Measurements from ENCODE around the gene MGRN1.

MGRN1 gene

DNA sequence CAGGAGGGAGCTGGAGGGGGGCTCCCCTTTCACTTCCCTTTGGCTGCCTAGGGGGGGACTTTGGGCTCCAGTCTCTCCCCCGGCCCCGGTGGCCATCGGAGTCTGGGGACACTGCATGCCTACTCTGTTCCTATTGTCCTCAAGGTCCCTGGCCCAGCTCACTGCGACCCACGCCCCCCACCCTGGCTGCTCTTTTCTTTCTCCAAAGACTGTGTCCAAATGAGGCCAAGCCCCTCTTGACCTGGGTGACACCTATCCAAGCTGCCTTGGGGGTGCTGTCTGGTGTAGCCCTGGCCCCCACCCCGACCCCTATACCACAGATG lies 22.8 kb upstream of the MGRN1 start:
- no peak for TF ChIP-seq POLR2AphosphoS5 (IDR thresholded peaks at IDR 0.05; ENCODE audit: low read depth, low read length)
- TF ChIP-seq SPI1 (IDR thresholded peaks at IDR 0.05; ENCODE audit: low read depth, low read length): no peak
- no peak for TF ChIP-seq POLR2A (IDR thresholded peaks at IDR 0.05; ENCODE audit: low read depth, low read length)
- no peak for TF ChIP-seq POU2F2 (IDR thresholded peaks at IDR 0.05; ENCODE audit: low read depth, low read length)
- no peak for TF ChIP-seq PAX5 (IDR thresholded peaks at IDR 0.05; ENCODE audit: insufficient read depth, low read length, severe bottlenecking)
- no peak for TF ChIP-seq TAF1 (IDR thresholded peaks at IDR 0.05; ENCODE audit: low read depth, low read length)
- FAIRE-seq (no peak), DNase-seq (ENCODE audit: insufficient read length, low spot score) (no peak)

DNA sequence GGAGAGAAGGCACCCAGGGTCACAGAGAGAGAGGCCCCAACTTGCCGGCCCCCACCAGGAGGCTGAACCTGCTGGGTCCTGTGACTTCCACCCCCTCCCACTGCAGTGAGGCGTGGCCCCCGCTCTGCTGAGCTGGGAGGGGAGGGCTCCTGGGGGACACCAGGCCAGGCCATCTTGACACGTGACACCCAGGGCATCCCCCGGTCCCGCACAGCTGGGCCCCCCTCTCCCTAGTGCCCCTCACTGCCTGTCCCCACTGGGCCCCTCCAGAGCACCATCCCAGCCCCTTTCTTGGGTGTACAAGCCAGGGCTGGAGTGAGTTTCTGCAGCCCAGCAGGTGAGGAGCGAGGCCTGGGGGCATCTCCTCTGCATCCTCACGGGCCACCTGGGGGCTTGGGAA lies 22.3 kb upstream of the MGRN1 start:
- FAIRE-seq (no peak), DNase-seq (ENCODE audit: insufficient read length, low spot score) (no peak)
- TF ChIP-seq PAX5 (IDR thresholded peaks at IDR 0.05; ENCODE audit: insufficient read depth, low read length, severe bottlenecking): no peak

DNA sequence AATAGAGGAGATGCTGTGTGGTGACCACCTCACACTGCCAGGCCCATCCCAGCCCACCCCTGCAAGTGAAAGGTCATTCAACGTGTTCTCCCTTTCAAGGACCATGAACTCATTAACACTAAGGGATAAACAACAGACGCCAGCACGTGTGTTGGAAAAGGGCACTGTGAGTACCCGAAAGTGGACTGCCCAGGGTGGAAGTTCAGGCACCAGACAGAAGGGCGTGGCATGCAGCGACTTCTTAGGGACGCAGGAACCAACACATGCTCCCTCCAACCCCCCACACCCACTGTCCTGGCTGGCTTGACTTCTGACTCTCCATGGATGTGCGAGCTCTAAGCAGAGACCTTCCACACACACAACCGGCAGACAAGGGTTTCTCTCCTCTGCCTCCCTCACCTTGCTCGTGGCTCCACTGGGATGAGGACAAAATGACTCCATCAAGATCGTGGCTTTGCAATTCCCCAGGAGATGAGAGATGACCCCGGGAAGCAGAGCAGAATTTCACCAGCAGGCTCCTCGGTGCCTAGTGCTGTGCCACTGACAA lies 20.9 kb upstream of the MGRN1 start:
- FAIRE-seq: no peak
- no peak for DNase-seq (ENCODE audit: insufficient read length, low spot score)
- TF ChIP-seq SPI1 (IDR thresholded peaks at IDR 0.05; ENCODE audit: low read depth, low read length) (no peak), TAF1 (IDR thresholded peaks at IDR 0.05; ENCODE audit: low read depth, low read length) (no peak), POLR2AphosphoS5 (IDR thresholded peaks at IDR 0.05; ENCODE audit: low read depth, low read length) (no peak), POLR2A (IDR thresholded peaks at IDR 0.05; ENCODE audit: low read depth, low read length) (no peak), PAX5 (IDR thresholded peaks at IDR 0.05; ENCODE audit: insufficient read depth, low read length, severe bottlenecking) (no peak), POU2F2 (IDR thresholded peaks at IDR 0.05; ENCODE audit: low read depth, low read length) (no peak)

DNA sequence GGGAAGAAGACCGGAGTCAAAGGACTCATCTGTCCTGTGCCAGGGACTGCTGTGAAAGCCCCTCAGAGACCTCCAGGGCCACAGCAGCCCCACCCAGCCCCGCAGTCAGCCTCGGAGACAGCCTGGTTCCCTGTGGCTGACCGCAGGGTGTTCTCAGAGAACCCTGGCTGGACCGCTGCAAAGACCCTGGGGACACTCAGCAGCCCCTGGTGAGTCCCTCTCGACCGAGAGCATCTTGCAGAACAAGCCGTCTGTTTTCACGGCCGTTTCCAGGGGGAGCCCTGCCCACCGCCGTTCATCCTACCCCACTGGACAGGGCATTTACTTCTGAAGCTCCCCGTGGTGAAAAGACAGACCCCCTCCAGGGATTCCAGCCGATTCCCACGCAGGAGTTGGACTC lies 20.2 kb upstream of the MGRN1 start:
- TF ChIP-seq SPI1 (IDR thresholded peaks at IDR 0.05; ENCODE audit: low read depth, low read length) (no peak), PAX5 (IDR thresholded peaks at IDR 0.05; ENCODE audit: insufficient read depth, low read length, severe bottlenecking) (no peak), POLR2A (IDR thresholded peaks at IDR 0.05; ENCODE audit: low read depth, low read length) (no peak; the same call in 1 of the 2 replicates), POU2F2 (IDR thresholded peaks at IDR 0.05; ENCODE audit: low read depth, low read length) (no peak), POLR2AphosphoS5 (IDR thresholded peaks at IDR 0.05; ENCODE audit: low read depth, low read length) (no peak), TAF1 (IDR thresholded peaks at IDR 0.05; ENCODE audit: low read depth, low read length) (no peak)
- DNase-seq (ENCODE audit: insufficient read length, low spot score): no peak
- no peak for FAIRE-seq

DNA sequence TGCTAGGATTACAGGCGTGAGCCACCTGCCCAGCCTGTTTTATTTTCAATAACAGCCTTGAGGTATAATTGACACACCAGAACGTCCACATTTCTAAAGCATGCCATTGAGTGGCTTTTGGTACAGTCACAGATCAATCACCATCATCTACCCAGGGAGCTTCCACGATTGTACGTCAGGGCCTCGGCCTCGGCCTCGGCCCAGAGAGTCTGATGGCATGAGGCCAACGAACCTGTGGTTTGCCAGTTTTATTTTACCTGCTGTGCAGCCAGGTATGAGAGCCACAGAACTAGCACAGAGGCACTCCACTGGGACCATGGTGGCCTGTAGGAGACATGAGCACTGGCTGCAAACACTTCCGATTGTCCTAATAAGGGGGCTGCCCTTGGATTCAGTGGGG lies 18.3 kb upstream of the MGRN1 start:
- TF ChIP-seq SPI1 (IDR thresholded peaks at IDR 0.05; ENCODE audit: low read depth, low read length): no peak
- TF ChIP-seq POLR2AphosphoS5 (IDR thresholded peaks at IDR 0.05; ENCODE audit: low read depth, low read length): no peak
- no peak for TF ChIP-seq PAX5 (IDR thresholded peaks at IDR 0.05; ENCODE audit: insufficient read depth, low read length, severe bottlenecking)
- no peak for TF ChIP-seq POU2F2 (IDR thresholded peaks at IDR 0.05; ENCODE audit: low read depth, low read length)
- no peak for TF ChIP-seq POLR2A (IDR thresholded peaks at IDR 0.05; ENCODE audit: low read depth, low read length)
- no peak for TF ChIP-seq TAF1 (IDR thresholded peaks at IDR 0.05; ENCODE audit: low read depth, low read length)
- FAIRE-seq: no peak
- DNase-seq (ENCODE audit: insufficient read length, low spot score): no peak

DNA sequence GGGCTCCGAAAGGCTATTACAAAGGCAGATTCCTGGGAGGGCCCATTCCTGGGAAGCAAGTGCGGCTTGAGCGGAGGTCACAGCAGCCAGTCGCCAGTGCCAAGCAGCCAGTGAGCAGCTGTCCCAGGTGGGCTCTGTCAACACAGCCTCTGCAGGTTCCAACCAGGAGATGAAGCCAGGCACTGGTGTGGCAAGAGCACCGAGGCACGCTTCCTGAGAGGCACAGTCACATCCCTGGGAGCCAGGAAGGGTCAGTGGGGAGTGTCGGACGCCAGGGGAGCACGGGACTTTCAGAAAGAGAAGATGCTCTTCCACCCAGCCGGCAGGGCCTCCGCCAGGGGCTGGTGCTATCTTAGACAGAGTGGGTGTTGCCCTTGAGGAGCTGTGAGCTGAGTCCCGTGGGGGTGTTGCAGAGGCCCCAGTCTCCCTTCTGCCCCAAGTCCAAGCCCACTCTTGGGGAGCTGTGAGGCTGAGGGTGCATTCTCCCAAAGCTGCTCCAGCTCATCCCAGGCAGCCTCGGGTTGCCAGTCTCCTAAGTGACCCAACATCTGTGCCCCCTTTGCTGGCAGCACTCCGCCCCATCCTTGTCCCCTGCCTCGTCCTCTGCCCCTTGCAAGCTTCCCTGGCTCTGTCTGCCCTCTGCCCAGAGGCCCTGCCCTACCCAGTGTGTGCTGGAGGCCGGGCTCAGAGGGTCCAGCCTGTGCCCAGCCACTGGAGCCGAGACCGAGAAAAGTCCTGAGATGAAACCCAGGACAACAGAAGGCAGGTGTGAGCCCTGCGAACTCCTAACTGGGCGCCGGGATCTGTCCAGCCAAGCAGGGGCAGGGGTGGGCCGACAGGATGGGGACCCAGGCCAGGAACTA lies 16.6 kb upstream of the MGRN1 start:
- FAIRE-seq (no peak), DNase-seq (ENCODE audit: insufficient read length, low spot score) (no peak)
- peak; percentile 44; the same call in 1 of the 2 replicates for TF ChIP-seq POLR2A (IDR thresholded peaks at IDR 0.05; ENCODE audit: low read depth, low read length)
- no peak for TF ChIP-seq TAF1 (IDR thresholded peaks at IDR 0.05; ENCODE audit: low read depth, low read length)
- peak; percentile 49; the same call in 1 of the 2 replicates for TF ChIP-seq POLR2AphosphoS5 (IDR thresholded peaks at IDR 0.05; ENCODE audit: low read depth, low read length)

DNA sequence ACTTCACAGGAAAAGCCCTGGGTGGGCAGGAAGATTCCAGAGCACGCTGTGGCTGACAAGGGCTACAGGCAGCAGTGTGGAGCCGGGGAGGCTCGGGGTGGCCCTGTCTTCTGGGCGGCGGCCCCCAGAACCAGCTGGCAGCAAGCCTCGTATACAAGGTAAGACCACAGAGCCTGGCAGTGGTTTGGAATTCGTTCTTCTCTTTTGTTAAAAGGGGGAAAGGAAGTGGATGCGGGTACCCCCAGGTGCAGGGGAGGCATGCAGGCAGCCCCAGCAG lies 16.0 kb upstream of the MGRN1 start:
- TF ChIP-seq POLR2AphosphoS5 (IDR thresholded peaks at IDR 0.05; ENCODE audit: low read depth, low read length) (no peak), PAX5 (IDR thresholded peaks at IDR 0.05; ENCODE audit: insufficient read depth, low read length, severe bottlenecking) (no peak), TAF1 (IDR thresholded peaks at IDR 0.05; ENCODE audit: low read depth, low read length) (no peak), POLR2A (IDR thresholded peaks at IDR 0.05; ENCODE audit: low read depth, low read length) (no peak), SPI1 (IDR thresholded peaks at IDR 0.05; ENCODE audit: low read depth, low read length) (no peak), POU2F2 (IDR thresholded peaks at IDR 0.05; ENCODE audit: low read depth, low read length) (no peak)
- FAIRE-seq: no peak
- DNase-seq (ENCODE audit: insufficient read length, low spot score): no peak

DNA sequence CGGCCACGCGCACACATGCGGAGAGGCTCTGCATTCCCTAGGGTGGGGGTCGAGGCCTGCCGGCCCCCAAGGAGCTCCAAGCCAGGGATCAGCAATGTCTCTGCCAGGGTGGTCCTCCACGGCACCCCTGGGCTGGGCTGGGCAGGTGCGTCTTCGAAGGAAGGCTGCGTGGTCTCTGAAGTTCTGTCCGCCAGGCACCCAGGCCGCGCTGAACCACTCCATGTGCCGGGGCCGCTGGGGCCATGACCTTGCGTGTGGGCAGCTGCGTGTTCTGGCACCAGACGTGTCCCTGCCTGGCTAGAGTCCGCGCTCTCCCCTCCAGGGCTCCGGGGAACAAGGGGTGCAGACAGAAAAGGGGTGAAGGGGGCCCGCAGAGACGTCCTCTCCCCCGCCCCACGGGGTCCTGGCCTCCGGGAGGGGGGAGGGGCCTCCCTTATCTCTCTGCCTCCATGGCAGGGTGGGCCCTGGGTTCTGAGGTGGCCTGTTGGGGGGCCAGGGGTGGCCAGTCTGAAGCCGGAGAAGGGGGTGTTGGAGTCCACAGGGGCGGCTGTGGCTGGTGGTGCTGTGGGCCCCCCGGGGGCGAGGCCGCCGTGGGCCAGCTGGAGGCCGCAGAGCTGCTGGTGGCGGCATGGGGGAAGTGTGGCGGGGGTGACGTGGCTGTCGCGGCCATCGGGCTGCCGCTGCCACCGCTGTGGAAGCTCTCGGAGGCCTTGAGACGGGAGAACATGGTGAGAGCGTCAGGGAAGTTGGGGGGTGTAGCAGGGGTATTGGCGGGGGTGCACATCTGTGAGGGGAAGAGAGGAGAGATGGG lies 15.2 kb upstream of the MGRN1 start:
- TF ChIP-seq POLR2AphosphoS5 (IDR thresholded peaks at IDR 0.05; ENCODE audit: low read depth, low read length) (0 out of 2 replicates have a peak, but pooled peaks have one; percentile 28), PAX5 (IDR thresholded peaks at IDR 0.05; ENCODE audit: insufficient read depth, low read length, severe bottlenecking) (no peak), TAF1 (IDR thresholded peaks at IDR 0.05; ENCODE audit: low read depth, low read length) (no peak), SPI1 (IDR thresholded peaks at IDR 0.05; ENCODE audit: low read depth, low read length) (no peak), POU2F2 (IDR thresholded peaks at IDR 0.05; ENCODE audit: low read depth, low read length) (no peak), POLR2A (IDR thresholded peaks at IDR 0.05; ENCODE audit: low read depth, low read length) (no peak)
- DNase-seq (ENCODE audit: insufficient read length, low spot score) (no peak), FAIRE-seq (no peak)

DNA sequence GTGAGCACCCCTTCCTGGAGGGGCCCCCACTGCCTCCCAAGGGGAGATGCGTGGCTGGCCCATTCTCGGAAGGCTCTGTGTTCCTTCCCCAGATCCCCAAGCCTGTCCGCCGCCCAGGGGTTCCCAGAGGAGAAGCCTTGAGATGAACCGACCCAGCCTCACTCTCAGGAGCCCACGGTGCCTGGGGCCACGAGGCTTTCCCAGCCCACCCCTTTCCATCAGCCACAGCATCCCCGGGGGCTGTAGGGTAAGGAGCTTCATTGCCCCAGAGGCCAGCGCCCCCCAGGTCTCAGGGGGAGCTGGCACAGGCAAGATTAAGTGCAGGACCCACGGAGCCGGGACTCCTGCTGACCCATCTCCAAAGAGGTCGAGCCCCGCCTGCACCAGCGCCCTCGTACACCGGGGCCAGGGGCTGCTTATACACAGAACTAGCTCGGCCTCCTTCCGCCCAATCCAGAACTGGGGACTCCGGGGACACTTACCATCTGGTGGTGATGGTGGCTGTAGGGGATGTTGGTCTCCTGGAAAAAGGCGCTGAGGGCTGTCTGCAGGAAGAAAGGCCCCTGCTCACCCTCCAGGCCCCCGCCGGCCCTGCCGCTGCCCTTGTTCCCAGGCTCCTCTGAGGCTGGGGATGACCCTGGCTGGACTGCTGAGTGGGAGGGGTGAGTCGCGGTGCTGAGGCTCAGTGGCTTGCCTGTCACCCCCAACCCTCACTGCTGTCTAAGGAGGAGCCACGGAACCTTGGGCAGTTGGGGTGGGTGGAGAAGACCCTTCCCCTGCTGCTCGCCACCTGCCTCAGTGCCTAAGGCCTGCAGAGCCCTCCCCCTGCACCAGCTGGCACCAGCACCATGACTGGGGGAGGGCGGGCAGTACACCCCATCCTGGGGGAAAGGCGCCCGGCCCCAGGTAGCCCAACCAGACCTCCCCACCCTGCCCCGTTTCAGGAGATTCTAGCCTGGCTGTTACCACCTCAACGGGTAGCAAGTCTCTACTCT lies 14.3 kb upstream of the MGRN1 start:
- FAIRE-seq (no peak), DNase-seq (ENCODE audit: insufficient read length, low spot score) (peak; percentile 25)
- TF ChIP-seq SPI1 (IDR thresholded peaks at IDR 0.05; ENCODE audit: low read depth, low read length): no peak
- TF ChIP-seq TAF1 (IDR thresholded peaks at IDR 0.05; ENCODE audit: low read depth, low read length): no peak
- TF ChIP-seq PAX5 (IDR thresholded peaks at IDR 0.05; ENCODE audit: insufficient read depth, low read length, severe bottlenecking): no peak
- TF ChIP-seq POLR2A (IDR thresholded peaks at IDR 0.05; ENCODE audit: low read depth, low read length): no peak
- no peak for TF ChIP-seq POLR2AphosphoS5 (IDR thresholded peaks at IDR 0.05; ENCODE audit: low read depth, low read length)
- TF ChIP-seq POU2F2 (IDR thresholded peaks at IDR 0.05; ENCODE audit: low read depth, low read length): no peak
